B cell (primary cell): ENCODE measurements around the gene TNFRSF12A. TPM values are rescaled to one million over a fixed set of nuclear protein-coding genes. Genes with fewer than 3 reads are reported as not detected.

Experiments
- ATAC-seq: fragments of 200-7000 bp; cut with Tn5 transposase; one replicate; pipeline ENCODE4 v1.10.0; 2021; ENCODE audit warnings: low read depth, mild to moderate bottlenecking, moderate number of reproducible peaks, moderate library complexity
- CTCF ChIA-PET: fragments of 350-600 bp; sonication (Branson Sonifier 250); formaldehyde crosslinking; loops from one replicate; lab custom pipeline; 2021; ENCODE audit warnings: antibody characterized with exemption, inconsistent platforms; lab: Charles Lee
- POLR2A ChIA-PET: fragments of 350-600 bp; sonication (Branson Sonifier 250); formaldehyde crosslinking; loops from one replicate; lab custom pipeline; 2021; ENCODE audit warnings: antibody characterized with exemption; lab: Charles Lee
- DNase-seq: peaks from one replicate; pipeline ENCODE4 v3.0.0; 2013
- H2AFZ ChIP-seq: 2 replicates; pipeline ENCODE4 v1.6.1; 2012; ENCODE audit warnings: mild to moderate bottlenecking, low read depth, low read length; ENCODE audit not compliant: insufficient read depth, poor library complexity, severe bottlenecking
- H3K27ac ChIP-seq, 2 donors: 1 replicate in 1 of 2; 2 replicates in 1 of 2; pipeline ENCODE4 v1.5.1; 2012 to 2013; ENCODE audit warnings: low read length in 2 of 2, mild to moderate bottlenecking in 2 of 2, moderate library complexity in 1 of 2
- H3K27me3 ChIP-seq, 4 experiments: fragments of 200-600 bp in 1 of 4; sonication (generic) in 1 of 4; replicated peaks in 1 of 4; 1 replicate in 2 of 4; 2 replicates in 2 of 4; pipeline versions ENCODE4 v1.6.1 to v1.7.0; 2013 to 2016; ENCODE audit warnings: low read length in 3 of 4, mild to moderate bottlenecking in 2 of 4, mixed read lengths in 1 of 4, moderate library complexity in 1 of 4; ENCODE audit not compliant: insufficient read depth in 4 of 4, control insufficient read depth in 3 of 4; ENCODE audit errors: control extremely low read depth in 1 of 4
- H3K36me3 ChIP-seq, 2 experiments: replicated peaks in 1 of 2; 1 replicate in 1 of 2; 2 replicates in 1 of 2; pipeline versions ENCODE4 v1.6.1 to v1.7.1; 2013; ENCODE audit warnings: low read length in 1 of 2; ENCODE audit not compliant: insufficient read depth in 2 of 2, control insufficient read depth in 1 of 2; ENCODE audit errors: control extremely low read depth in 1 of 2, extremely low read depth in 1 of 2
- H3K4me1 ChIP-seq, 2 donors: fragments of 200-600 bp in 1 of 2; sonication (generic) in 1 of 2; 1 replicate in 1 of 2; 2 replicates in 1 of 2; pipeline versions ENCODE4 v1.5.1 to v1.6.1; 2013 to 2017; ENCODE audit warnings: low read length in 2 of 2; ENCODE audit not compliant: control insufficient read depth in 2 of 2, insufficient read depth in 2 of 2
- H3K4me2 ChIP-seq: replicated peaks from 2 replicates; pipeline ENCODE3; 2012; ENCODE audit warnings: mild to moderate bottlenecking, low read depth, low read length; ENCODE audit not compliant: poor library complexity, severe bottlenecking
- H3K4me3 ChIP-seq, 5 experiments: fragments of 200-600 bp in 1 of 5; sonication (generic) in 1 of 5; 1 replicate in 3 of 5; 2 replicates in 2 of 5; pipeline versions ENCODE4 v1.5.1 to v1.7.0; 2011 to 2016; ENCODE audit warnings: low read length in 4 of 5, mild to moderate bottlenecking in 4 of 5, low read depth in 2 of 5, control low read depth in 1 of 5, moderate library complexity in 1 of 5; ENCODE audit not compliant: insufficient read depth in 1 of 5; ENCODE audit errors: control extremely low read depth in 1 of 5, extremely low read depth in 1 of 5
- H3K79me2 ChIP-seq: fragments of 200-600 bp; sonication (generic); one replicate; pipeline ENCODE4 v1.6.0; 2016; ENCODE audit warnings: low read length; ENCODE audit not compliant: control insufficient read depth, insufficient read depth
- H3K9ac ChIP-seq: fragments of 200-600 bp; sonication (generic); 2 replicates; pipeline ENCODE4 v1.6.1; 2017; ENCODE audit warnings: mild to moderate bottlenecking, low read length, moderate library complexity
- H3K9me3 ChIP-seq, 3 donors: one replicate each; pipeline versions ENCODE4 v1.6.1 to v1.7.1; 2013; ENCODE audit warnings: low read length in 2 of 3; ENCODE audit not compliant: control insufficient read depth in 2 of 3, insufficient read depth in 1 of 3; ENCODE audit errors: control extremely low read depth in 1 of 3
- H4K20me1 ChIP-seq: 2 replicates; pipeline ENCODE4 v1.6.0; 2012; ENCODE audit warnings: mild to moderate bottlenecking, low read length; ENCODE audit not compliant: insufficient read depth, control insufficient read depth, poor library complexity, severe bottlenecking
- H3K27ac Mint-ChIP-seq: one replicate; pipeline ENCODE4 v1.8.0; 2021; ENCODE audit warnings: mixed read lengths
- H3K27me3 Mint-ChIP-seq: one replicate; pipeline ENCODE4 v1.8.0; 2021; ENCODE audit warnings: mixed read lengths
- H3K4me1 Mint-ChIP-seq: one replicate; pipeline ENCODE4 v1.8.0; 2021; ENCODE audit warnings: mixed read lengths
- H3K4me3 Mint-ChIP-seq: one replicate; pipeline ENCODE4 v1.8.0; 2021; ENCODE audit warnings: mixed read lengths
- H3K9me3 Mint-ChIP-seq: one replicate; pipeline ENCODE4 v1.8.0; 2022; ENCODE audit warnings: mixed read lengths; ENCODE audit not compliant: insufficient read depth
- CTCF ChIP-seq: fragments of 200-600 bp; IDR thresholded peaks from one replicate; pipeline ENCODE4 v1.8.0; 2022; ENCODE audit warnings: antibody characterized with exemption, mild to moderate bottlenecking
- EZH2 ChIP-seq: IDR thresholded peaks from 2 replicates; pipeline ENCODE4 v1.6.1; 2012; ENCODE audit warnings: borderline replicate concordance, low read depth, mild to moderate bottlenecking, moderate library complexity, low read length; ENCODE audit not compliant: insufficient read depth, poor library complexity, severe bottlenecking
- WGBS: methylation state at CpG from one replicate; pipeline ENCODE4 v1.1.5; 2013; ENCODE audit warnings: missing lambda C conversion rate; ENCODE audit not compliant: insufficient coverage; 5-methylcytosine and 5-hydroxymethylcytosine counted together
- intact Hi-C: fragments of 100-400 bp; cut with micrococcal nuclease; formaldehyde crosslinking; loops from one replicate; pipeline ENCODE4 v1.10.0; 2022
- polyA plus RNA-seq: library from polyadenylated mRNA; depleted of rRNA; stranded (reverse); fragments of >200 nt; gene quantifications from 2 replicates; pipeline ENCODE4 v1.2.3, GENCODE V29; 2012
- total RNA-seq, 2 donors: library from RNA; stranded (reverse); fragments of 120-200 nt in 1 of 2; gene quantifications; 1 replicate in 1 of 2; 2 replicates in 1 of 2; pipeline versions ENCODE4 v1.2.3 to v1.2.4, GENCODE V29; 2013 to 2022

TNFRSF12A gene
- total and polyA plus RNA-seq, 2 donors (not counting 1 experiment from before 2014, with no cell fraction given) = 0.61 to 1.3 TPM

GRCh38 chr16:3023669-3024478 lies 3.7 kb downstream of the TNFRSF12A start, which contains the start of the genes HCFC1R1 and THOC6:
Gene HCFC1R1, minus strand, starts transcription at chr16:3023942. Its CDS starts 1 bp downstream, at chr16:3023941.
Gene THOC6, plus strand, starts transcription at chr16:3024035. Its CDS starts 292 bp downstream, at chr16:3024327.
- peaks cover 47% of the 10 kb centered on the region for H3K4me1 Mint-ChIP-seq
- POLR2A ChIA-PET = interaction anchor here (0.6 to 2.1 kb wide), 3 partner anchors 20 to 202 kb away, joined by 3 to 9 read pairs (median 3); no protein-coding TSS in a partner anchor

More at GRCh38 chr16:3023669-3024478, 3.7 kb downstream of the TNFRSF12A start, which contains the start of the genes HCFC1R1 and THOC6:
- CTCF ChIA-PET = interaction anchor here (0.9 to 6.9 kb wide), 7 partner anchors 9 to 127 kb away, joined by 3 to 61 read pairs (median 7); no protein-coding TSS in a partner anchor
- Histone ChIP-seq H3K9ac (peak within 1 kb of the TSS; percentile 90), H4K20me1 (peaks cover 33% of the 10 kb centered on the region), H3K27me3 (peaks cover 0 to 5% (median 2%) of the 10 kb centered on the region in 4 experiments), H3K4me2 (peak within 1 kb of the TSS; percentile 90), H3K36me3 (peaks cover 0 to 18% of the 10 kb centered on the region in 2 experiments), H3K27ac (peak within 1 kb of the TSS; percentile 83 to 94), H3K9me3 (no peaks in the 10 kb centered on the region), H2AFZ (peak within 1 kb of the TSS; percentile 90), H3K4me3 (peak within 1 kb of the TSS; percentile 43 to 79 (median 71)), H3K79me2 (peaks cover 15% of the 10 kb centered on the region), H3K4me1 (peaks cover 44 to 60% of the 10 kb centered on the region in 2 donors)
- DNase-seq (peak; percentile 99), ATAC-seq (peak; percentile 76)
- TF ChIP-seq EZH2 (no peak), CTCF (no peak)
- H3K4me3 Mint-ChIP-seq = peak within 1 kb of the TSS; percentile 97
- under 1% methylated on average over 69 of the region's 69 CpGs for WGBS
- peak within 1 kb of the TSS; percentile 99 for H3K27ac Mint-ChIP-seq
- H3K9me3 Mint-ChIP-seq = no peaks in the 10 kb centered on the region
- intact Hi-C loops = loop anchor here (1.0 to 10.0 kb wide), 9 partner anchors 20 to 1719 kb away; partner anchors contain the start of genes PAQR4, SRRM2, UBE2I and ZNF174
- peaks cover 1% of the 10 kb centered on the region for H3K27me3 Mint-ChIP-seq
